GM06990 (cell line): Measurements from ENCODE around the gene GRPEL2.

Experiments used
- DNase-seq: peaks from one replicate; pipeline ENCODE4 v3.0.0-alpha.2; 2011; ENCODE audit not compliant: insufficient read length; ENCODE audit errors: extremely low read depth
- H3K27me3 ChIP-seq: replicated peaks from 2 replicates; pipeline ENCODE4 v1.6.0; 2011; ENCODE audit warnings: low read length; ENCODE audit not compliant: control insufficient read depth, insufficient read depth
- H3K36me3 ChIP-seq: 2 replicates; pipeline ENCODE4 v1.5.1; 2011; ENCODE audit warnings: low read length; ENCODE audit not compliant: control insufficient read depth, insufficient read depth
- H3K4me3 ChIP-seq: replicated peaks from 2 replicates; pipeline ENCODE4 v1.5.1; 2011; ENCODE audit warnings: low read depth, mild to moderate bottlenecking, control low read depth, low read length
- TF ChIP-seq, protein P1 (sequence below): IDR thresholded peaks from 2 replicates; pipeline ENCODE4 v1.5.1; 2011; ENCODE audit warnings: low read length, control low read depth, mild to moderate bottlenecking, inconsistent platforms; ENCODE audit not compliant: insufficient read depth, poor library complexity, severe bottlenecking

GRPEL2 gene

DNA sequence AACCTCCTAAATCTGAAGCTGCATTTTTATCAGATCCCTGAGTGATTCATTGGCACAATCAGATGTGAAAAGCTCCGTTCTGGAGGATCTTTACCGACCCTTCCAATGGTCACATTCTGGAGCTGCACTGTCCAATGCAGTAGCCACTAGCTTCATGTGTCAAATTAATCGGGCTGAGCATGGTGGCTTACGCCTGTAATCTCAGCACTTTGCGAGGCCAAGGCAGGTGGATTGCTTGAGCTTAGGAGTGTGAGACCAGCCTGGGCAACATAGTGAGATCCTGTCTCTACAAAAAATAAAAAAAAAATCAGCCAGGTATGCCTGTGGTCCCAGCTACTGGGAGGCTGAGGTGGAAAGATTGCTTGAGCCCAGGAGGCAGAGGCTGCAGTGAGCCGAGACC lies 30.1 kb downstream of the GRPEL2 start:
- no peak overlapping the region for H3K4me3 ChIP-seq
- H3K36me3 ChIP-seq: no peaks in the 10 kb centered on the region
- TF ChIP-seq, protein P1, sequence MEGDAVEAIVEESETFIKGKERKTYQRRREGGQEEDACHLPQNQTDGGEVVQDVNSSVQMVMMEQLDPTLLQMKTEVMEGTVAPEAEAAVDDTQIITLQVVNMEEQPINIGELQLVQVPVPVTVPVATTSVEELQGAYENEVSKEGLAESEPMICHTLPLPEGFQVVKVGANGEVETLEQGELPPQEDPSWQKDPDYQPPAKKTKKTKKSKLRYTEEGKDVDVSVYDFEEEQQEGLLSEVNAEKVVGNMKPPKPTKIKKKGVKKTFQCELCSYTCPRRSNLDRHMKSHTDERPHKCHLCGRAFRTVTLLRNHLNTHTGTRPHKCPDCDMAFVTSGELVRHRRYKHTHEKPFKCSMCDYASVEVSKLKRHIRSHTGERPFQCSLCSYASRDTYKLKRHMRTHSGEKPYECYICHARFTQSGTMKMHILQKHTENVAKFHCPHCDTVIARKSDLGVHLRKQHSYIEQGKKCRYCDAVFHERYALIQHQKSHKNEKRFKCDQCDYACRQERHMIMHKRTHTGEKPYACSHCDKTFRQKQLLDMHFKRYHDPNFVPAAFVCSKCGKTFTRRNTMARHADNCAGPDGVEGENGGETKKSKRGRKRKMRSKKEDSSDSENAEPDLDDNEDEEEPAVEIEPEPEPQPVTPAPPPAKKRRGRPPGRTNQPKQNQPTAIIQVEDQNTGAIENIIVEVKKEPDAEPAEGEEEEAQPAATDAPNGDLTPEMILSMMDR: no peak
- no peaks in the 10 kb centered on the region; the same call in 1 of the 2 replicates for H3K27me3 ChIP-seq
- DNase-seq: no peak

DNA sequence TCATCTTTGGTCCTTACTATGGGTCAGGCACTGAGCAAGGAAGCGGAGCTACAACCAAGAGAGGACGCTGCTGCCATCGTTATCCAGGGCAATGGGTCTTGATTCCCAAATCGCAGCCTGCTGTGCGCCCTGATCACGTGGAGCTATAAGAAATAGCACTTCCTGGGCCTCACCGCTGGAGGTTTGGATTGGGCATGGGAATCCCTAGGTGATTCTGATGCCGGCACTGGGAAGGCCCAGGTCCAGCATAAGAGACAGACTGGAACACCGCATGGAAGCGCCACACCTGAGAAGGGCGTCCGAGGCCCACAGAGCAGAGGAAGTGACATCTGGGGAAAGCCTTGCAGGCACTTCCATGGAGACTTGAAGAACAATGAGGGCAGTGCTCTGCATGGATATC lies 30.8 kb downstream of the GRPEL2 start:
- Histone ChIP-seq H3K4me3 (no peak overlapping the region), H3K27me3 (no peaks in the 10 kb centered on the region; the same call in 1 of the 2 replicates), H3K36me3 (no peaks in the 10 kb centered on the region)
- TF ChIP-seq, protein P1: no peak
- DNase-seq: no peak

DNA sequence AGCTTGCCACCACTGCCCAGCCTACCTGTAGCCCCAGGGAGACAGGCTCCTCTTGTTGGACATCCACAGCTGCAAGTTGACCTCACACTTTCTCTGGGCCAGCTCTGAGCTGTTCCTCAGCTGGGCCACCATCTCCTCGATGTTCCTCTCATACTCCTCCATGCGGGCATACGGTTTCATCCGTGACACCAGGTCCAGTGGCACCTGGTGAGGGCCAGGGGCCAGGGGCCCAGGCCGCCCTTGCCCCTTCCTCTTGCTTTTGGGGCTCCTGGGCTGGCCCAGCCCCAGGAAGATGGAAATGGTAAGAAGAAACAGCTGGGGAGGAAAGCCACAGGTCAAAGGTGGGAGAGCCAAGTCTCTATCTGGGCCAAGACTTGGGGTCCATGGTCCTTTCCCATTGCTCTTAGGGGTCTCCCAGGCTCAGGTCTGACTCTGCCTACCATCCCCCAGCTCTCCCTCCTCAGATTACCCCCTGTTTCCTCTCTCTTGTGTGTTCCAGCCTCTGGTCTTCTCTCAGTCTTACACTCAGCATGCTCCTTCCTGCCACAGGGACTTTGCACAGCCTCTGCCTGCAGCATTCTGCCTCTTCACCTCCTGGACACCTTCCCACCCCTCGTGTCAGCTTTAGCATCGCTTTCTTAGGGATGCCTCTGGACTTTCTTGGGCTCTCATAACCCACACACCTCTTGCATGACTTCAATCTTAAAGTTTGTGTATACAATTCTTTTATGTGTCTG lies 31.6 kb downstream of the GRPEL2 start:
- no peaks in the 10 kb centered on the region for H3K36me3 ChIP-seq
- TF ChIP-seq, protein P1: no peak
- no peaks in the 10 kb centered on the region; the same call in 1 of the 2 replicates for H3K27me3 ChIP-seq
- H3K4me3 ChIP-seq: no peak overlapping the region
- no peak for DNase-seq

DNA sequence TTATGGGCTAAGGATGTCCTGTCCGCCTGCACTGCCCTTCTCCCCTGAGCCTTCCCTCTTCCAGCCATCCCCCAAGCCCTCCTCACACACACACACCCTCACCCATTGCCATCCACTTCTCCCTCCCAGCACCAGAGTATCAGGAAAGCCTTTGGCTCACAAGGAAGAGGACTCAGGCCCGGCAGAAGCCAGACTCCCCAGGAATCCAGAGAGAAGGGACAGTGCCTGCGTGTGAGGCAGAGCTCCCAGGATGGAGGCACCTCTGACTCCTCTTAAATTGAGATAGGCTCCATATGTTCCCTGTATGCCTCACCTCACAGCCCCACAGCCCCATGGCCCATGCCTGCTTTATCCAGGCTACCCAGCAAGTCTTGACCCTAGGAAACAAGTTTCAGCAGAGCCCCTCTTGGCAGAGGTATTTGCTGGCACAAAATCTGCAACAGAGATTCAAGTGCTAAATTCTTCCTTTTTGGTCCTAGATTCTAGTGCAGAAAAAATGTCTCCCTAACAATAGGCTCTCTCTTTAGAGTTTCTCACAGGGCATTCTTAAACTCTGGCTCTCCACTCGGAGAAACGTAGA lies 33.0 kb downstream of the GRPEL2 start:
- Histone ChIP-seq H3K36me3 (no peaks in the 10 kb centered on the region), H3K27me3 (no peaks in the 10 kb centered on the region; the same call in 1 of the 2 replicates), H3K4me3 (no peak overlapping the region)
- DNase-seq: no peak
- TF ChIP-seq, protein P1: no peak

DNA sequence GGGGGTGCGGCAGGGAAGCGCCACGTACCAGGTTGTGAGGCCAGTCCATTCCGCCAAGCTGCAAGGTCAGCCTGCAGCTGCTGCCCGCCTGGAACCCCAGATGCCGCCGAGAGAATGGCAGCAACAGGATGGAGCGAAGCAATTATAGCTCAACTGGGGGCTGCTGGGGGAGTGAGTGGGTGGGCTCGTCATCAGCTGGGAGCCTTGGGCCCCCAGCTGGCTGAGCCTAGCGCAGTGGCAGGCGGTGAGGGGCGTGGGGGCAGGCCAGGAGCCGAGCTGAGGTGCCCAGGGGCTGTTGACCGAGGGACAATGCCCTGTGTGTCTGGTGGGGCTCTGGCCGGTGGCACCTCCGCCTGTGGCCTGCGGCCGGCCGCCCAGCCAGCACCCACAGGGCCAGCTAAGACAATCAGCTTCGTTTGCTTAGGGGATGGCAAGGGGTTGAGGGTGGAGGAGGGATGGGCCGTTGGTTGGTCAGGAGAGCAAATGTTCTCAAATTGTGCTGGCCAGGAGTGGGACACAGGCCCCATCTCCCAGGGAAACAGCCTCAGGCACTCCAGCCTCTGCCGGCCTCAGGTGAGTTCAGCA lies 34.0 kb downstream of the GRPEL2 start, which contains the start of gene IL17B:
Gene IL17B (minus strand): TSS at position 116 of the 585 bp plus-strand sequence. CDS start 67 bp downstream, at position 49.
- H3K27me3 ChIP-seq: no peaks in the 10 kb centered on the region; the same call in 1 of the 2 replicates
- no peak within 1 kb of the TSS for H3K4me3 ChIP-seq
- no peak for DNase-seq
- TF ChIP-seq, protein P1: no peak
- no peaks in the 10 kb centered on the region for H3K36me3 ChIP-seq
